Astrocyte of the spinal cord (primary cell): ENCODE measurements around the gene RILP.

ENCODE experiments used
- DNase-seq: peaks from one replicate; pipeline ENCODE4 v3.0.0; 2011; ENCODE audit warnings: low read depth, low spot score
- H3K4me3 ChIP-seq: 2 replicates; pipeline ENCODE4 v1.5.1; 2011; ENCODE audit warnings: low read depth, mild to moderate bottlenecking, low read length, moderate library complexity
- in situ Hi-C: cut with HindIII; loops from 2 replicates; pipeline ENCODE4 v1.10.0; 2017; ENCODE audit warnings: low sequenced_read_pairs
- TF ChIP-seq, protein P1 (sequence below): IDR thresholded peaks from 2 replicates; pipeline ENCODE4 v1.5.1; 2012; ENCODE audit warnings: low read depth, mild to moderate bottlenecking, low read length, inconsistent platforms

The RILP gene

DNA sequence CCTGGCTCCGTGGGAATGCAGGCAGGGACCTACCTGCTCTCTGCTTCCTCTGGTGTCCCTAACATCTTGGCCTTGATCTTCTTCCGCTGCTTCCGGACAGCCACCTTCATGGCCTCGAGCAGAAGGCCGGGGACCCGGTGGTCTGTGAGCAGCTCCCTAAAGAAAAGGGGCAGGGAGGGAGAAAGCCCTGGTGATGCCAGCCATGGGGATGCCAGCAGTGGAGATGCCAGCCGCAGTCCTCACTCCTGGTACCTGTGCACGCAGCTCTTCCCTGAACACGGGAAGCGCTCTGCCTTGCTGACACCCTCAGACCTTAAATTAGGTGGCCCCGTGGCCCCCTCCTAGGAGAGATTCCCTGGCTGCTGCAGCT is 1.9 kb downstream of the RILP start:
- in situ Hi-C loops: no loop called here
- TF ChIP-seq, protein P1, sequence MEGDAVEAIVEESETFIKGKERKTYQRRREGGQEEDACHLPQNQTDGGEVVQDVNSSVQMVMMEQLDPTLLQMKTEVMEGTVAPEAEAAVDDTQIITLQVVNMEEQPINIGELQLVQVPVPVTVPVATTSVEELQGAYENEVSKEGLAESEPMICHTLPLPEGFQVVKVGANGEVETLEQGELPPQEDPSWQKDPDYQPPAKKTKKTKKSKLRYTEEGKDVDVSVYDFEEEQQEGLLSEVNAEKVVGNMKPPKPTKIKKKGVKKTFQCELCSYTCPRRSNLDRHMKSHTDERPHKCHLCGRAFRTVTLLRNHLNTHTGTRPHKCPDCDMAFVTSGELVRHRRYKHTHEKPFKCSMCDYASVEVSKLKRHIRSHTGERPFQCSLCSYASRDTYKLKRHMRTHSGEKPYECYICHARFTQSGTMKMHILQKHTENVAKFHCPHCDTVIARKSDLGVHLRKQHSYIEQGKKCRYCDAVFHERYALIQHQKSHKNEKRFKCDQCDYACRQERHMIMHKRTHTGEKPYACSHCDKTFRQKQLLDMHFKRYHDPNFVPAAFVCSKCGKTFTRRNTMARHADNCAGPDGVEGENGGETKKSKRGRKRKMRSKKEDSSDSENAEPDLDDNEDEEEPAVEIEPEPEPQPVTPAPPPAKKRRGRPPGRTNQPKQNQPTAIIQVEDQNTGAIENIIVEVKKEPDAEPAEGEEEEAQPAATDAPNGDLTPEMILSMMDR: no peak
- DNase-seq: no peak
- H3K4me3 ChIP-seq: no peak overlapping the region

DNA sequence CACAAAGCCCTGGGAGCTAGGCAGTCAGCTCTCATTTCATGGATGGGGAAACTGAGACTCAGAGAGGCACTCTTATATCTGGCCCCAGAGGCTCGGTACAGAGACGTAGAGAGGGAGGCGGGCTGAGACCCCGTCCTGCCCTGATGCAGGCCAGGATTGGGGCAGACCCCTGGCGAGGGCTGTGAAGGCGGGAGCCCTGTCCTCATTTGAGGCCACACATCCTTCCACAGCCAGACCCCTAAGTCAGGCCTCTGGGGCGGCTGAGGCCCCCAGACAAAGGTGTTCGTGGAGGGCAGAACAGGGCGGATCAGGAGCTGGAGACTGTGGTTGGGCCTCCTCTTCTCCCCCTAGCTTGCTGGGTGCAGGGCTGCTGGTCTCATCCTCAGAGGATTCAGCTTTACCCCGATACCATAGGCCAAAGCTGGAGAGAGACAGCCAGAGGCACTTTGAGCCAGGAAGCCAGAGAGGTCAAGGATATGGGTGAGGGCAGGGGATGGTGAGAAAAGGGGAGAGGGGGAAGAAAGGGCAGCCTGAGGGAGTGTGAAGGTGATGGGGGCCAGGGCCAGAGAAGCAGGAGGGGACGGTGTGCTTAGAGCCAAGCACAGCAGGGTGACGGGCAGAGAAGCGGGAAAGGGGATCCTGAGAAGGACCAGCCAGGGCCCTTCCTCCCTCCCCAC is 3.3 kb downstream of the RILP start:
- no peak overlapping the region for H3K4me3 ChIP-seq
- in situ Hi-C loops: no loop called here
- TF ChIP-seq, protein P1: no peak
- no peak for DNase-seq

DNA sequence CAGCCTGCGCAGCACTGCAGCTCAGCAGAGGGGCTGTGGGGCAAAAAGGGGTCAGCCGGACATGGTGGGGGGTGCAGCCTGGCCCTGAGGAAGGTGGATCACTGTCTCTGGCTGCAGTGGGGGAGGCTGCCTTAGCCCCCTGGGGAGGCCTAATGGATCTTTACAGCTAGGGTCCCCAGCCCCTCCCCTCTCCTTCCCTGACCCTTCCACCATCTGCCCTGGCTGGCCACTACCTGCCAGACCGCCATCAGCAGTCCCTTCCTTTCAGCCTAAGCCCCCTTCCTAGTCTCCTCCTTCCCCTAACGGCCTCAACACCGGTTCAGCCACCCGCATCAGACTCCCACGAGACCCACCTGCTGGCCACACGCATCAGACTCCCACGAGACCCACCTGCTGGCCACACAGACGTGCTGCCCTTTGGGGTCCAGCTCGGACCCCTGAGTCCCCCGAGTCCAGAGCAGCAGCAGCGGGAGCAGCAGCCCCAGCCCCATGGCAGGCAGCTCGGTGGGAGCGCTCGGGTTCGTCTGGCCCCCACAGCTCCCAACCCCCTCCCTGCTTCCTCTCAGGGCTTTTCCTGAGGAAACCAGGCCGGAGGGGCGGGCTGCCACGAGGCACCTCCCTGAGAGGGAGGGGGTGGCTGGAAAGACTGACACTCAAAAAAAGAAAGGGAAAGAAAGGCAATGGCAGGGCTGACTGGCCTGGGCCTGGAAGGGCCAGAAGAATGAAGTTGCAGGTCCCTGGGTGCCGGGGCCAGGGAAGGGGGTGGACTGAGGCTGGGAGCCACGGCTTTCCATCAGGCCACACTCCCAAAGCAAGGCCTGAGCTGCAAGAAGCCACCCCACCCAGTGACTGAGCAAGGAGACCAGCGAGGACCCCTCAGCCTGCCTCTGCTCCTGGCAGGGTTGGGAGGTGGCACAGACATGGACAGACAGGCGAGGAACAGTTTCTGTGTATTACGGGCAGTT is 4.2 kb downstream of the RILP start, which contains the start of gene SCARF1:
SCARF1 (minus strand) TSS at position 526 of the 965 bp plus-strand sequence; CDS start at position 491, 35 bp downstream.
- in situ Hi-C loops: no loop called here
- no peak for DNase-seq
- TF ChIP-seq, protein P1: no peak
- H3K4me3 ChIP-seq: no peak within 1 kb of the TSS

DNA sequence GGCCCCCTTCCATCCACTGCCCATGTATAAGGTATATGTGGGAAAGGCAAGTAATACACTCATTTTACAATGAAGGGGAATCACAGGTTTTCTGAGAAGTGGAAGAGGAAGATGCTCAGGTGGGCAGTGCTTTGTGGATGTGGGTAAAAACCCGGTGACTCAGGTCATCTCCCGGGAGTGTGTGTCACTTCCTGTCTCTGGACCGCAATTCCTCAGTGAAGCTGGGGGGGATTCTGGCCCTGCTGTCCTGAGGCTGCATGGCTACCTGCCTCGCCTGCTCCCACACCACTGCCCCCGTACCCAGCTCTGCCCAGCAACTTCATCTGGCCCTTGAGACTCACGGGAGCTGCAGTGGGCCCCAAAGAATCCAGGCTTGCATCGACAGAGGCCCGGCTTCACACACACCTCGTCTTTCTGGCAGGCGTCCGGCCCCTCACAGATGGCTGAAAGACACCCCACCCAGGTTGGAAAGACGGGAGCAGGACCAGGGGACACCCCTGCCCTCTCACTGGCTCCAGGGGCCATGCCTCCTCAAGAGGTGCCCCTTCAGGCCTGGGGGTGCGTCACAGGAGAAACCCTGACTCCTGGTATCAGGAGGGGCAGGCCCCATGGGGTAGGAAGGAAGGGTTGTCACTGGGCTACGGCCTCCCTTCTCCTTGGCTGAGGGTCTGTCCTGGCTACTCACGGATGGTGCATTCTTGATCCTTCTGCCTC is 5.0 kb downstream of the RILP start:
- H3K4me3 ChIP-seq: no peak overlapping the region
- in situ Hi-C loops: no loop called here
- DNase-seq: peak; percentile 30
- TF ChIP-seq, protein P1: no peak

DNA sequence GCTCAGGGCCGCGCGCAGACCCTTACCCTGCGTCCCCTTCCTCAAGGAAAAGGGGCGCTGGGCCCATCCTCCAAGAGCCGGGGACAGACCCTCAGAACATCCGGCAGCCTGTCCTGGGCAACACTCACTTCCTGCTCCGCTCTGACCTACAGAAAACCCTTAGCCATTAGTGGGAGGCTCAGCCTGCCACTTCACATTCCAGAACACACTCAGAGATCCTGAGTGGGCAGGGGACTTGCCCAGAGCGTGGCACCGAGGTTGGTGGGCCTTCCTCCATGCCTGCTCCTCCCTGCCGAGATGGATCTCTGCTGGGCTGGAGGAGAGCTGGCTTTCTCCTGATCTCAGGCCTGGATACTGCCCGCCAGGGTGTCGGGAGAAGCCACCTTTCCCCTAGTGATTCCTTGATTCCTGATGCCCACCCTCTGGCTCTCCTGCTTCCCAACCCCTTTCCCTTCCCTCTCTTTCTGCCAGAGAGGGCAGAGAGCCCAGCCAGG is 5.6 kb downstream of the RILP start:
- no peak overlapping the region for H3K4me3 ChIP-seq
- TF ChIP-seq, protein P1: no peak
- in situ Hi-C loops: no loop called here
- DNase-seq: no peak
